GM19193 (cell line): ENCODE results near the gene PIP4K2A.

ENCODE experiments used
- POLR2A ChIP-seq: IDR thresholded peaks from 4 replicates; pipeline ENCODE4 v1.6.1; 2011; ENCODE audit not compliant: insufficient read depth, insufficient read length; ENCODE audit errors: extremely low read depth

Gene PIP4K2A

GRCh38 chr10:22643116-22643515, 71.3 kb downstream of the PIP4K2A start:
- TF ChIP-seq POLR2A: no peak

- TF ChIP-seq POLR2A: no peak
These were observed 72.6 kb downstream of the PIP4K2A start for GRCh38 chr10:22641743-22642142.

- no peak for TF ChIP-seq POLR2A
These were observed 74.0 kb downstream of the PIP4K2A start for GRCh38 chr10:22640359-22640758.

GRCh38 chr10:22638863-22639262, 75.5 kb downstream of the PIP4K2A start:
- no peak for TF ChIP-seq POLR2A

- TF ChIP-seq POLR2A: no peak
These were observed 76.9 kb downstream of the PIP4K2A start for GRCh38 chr10:22637491-22637890.

- no peak for TF ChIP-seq POLR2A
These were observed 78.7 kb downstream of the PIP4K2A start for GRCh38 chr10:22635650-22636049.

GRCh38 chr10:22634606-22635459, 79.5 kb downstream of the PIP4K2A start:
- no peak for TF ChIP-seq POLR2A

- no peak for TF ChIP-seq POLR2A
These were observed 80.3 kb downstream of the PIP4K2A start for GRCh38 chr10:22634093-22634492.

- no peak for TF ChIP-seq POLR2A
These were observed 80.8 kb downstream of the PIP4K2A start for GRCh38 chr10:22633528-22633927.

- no peak for TF ChIP-seq POLR2A
These were observed 81.3 kb downstream of the PIP4K2A start for GRCh38 chr10:22633106-22633505.

GRCh38 chr10:22631646-22632278, 82.6 kb downstream of the PIP4K2A start:
- TF ChIP-seq POLR2A: no peak

GRCh38 chr10:22631185-22631584, 83.2 kb downstream of the PIP4K2A start:
- TF ChIP-seq POLR2A: peak; percentile 13

- TF ChIP-seq POLR2A: no peak
These were observed 83.9 kb downstream of the PIP4K2A start for GRCh38 chr10:22630234-22631174.

- no peak for TF ChIP-seq POLR2A
These were observed 84.5 kb downstream of the PIP4K2A start for GRCh38 chr10:22629852-22630233.

- TF ChIP-seq POLR2A: no peak
These were observed 85.3 kb downstream of the PIP4K2A start for GRCh38 chr10:22629126-22629525.
